Lower leg skin (tissue), 3 donors: ENCODE measurements around the gene SLC30A10.

ENCODE experiments used
- POLR2A ChIP-seq, 2 donors: fragments of 450-650 bp; IDR thresholded peaks; one replicate each; pipeline ENCODE4 v1.6.1; 2016 to 2017; ENCODE audit warnings: antibody characterized with exemption in 2 of 2, mild to moderate bottlenecking in 1 of 2, moderate library complexity in 1 of 2
- TF ChIP-seq, protein P1 (sequence below), 3 donors: fragments of 450-650 bp; IDR thresholded peaks; one replicate each; pipeline ENCODE4 v1.5.1; 2016; ENCODE audit warnings: antibody characterized with exemption in 3 of 3, mild to moderate bottlenecking in 3 of 3, moderate library complexity in 2 of 3

DNA sequence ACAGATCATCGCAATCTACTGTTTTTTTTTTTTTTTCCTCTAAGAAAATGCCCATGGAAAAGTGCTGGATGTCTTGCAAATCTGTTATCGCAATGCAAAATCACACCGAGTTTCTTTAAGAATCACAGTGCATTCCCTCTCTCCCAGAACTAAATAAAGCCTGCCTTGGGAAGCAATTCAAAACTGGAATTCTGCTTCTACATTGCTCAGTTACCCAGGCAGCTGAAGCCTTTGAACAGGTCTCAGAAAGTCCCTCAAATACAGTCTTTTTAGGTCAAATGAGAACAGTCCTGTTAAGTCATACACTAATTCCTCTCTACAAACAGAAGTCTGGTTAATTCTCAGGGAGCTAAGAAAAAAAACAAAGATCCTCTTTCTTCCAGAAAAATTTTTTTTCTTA is 46.3 kb downstream of the SLC30A10 start:
- TF ChIP-seq POLR2A (IDR thresholded peaks at IDR 0.05): no peak
- TF ChIP-seq, protein P1, sequence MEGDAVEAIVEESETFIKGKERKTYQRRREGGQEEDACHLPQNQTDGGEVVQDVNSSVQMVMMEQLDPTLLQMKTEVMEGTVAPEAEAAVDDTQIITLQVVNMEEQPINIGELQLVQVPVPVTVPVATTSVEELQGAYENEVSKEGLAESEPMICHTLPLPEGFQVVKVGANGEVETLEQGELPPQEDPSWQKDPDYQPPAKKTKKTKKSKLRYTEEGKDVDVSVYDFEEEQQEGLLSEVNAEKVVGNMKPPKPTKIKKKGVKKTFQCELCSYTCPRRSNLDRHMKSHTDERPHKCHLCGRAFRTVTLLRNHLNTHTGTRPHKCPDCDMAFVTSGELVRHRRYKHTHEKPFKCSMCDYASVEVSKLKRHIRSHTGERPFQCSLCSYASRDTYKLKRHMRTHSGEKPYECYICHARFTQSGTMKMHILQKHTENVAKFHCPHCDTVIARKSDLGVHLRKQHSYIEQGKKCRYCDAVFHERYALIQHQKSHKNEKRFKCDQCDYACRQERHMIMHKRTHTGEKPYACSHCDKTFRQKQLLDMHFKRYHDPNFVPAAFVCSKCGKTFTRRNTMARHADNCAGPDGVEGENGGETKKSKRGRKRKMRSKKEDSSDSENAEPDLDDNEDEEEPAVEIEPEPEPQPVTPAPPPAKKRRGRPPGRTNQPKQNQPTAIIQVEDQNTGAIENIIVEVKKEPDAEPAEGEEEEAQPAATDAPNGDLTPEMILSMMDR (IDR thresholded peaks at IDR 0.05): no peak
